ENCODE results near the gene MPC2.
"Not testable (repeated sequence)": the region's sequence is repeated elsewhere in the genome, so short reads cannot be mapped to it uniquely, and the experiment has no call there.

MPC2 gene

GRCh38 chr1:167904652-167905130, 32.2 kb downstream of the MPC2 start:
- peak; percentile 62 for DNase-seq

GRCh38 chr1:167900907-167901306, 36.0 kb downstream of the MPC2 start:
- no peak for DNase-seq

GRCh38 chr1:167899253-167899681, 37.6 kb downstream of the MPC2 start:
- DNase-seq: no peak

- DNase-seq: no peak
Measured at GRCh38 chr1:167898578-167899222, 38.2 kb downstream of the MPC2 start.

GRCh38 chr1:167893798-167894197, 43.1 kb downstream of the MPC2 start:
- no peak for DNase-seq

- no peak for DNase-seq
Measured at GRCh38 chr1:167890400-167890799, 46.5 kb downstream of the MPC2 start.

GRCh38 chr1:167887187-167887586, 49.7 kb downstream of the MPC2 start:
- not testable (repeated sequence) for DNase-seq

GRCh38 chr1:167882376-167882775, 54.5 kb downstream of the MPC2 start:
- DNase-seq: no peak

GRCh38 chr1:167881786-167882185, 55.1 kb downstream of the MPC2 start:
- peak; percentile 23 for DNase-seq

GRCh38 chr1:167881069-167881468, 55.8 kb downstream of the MPC2 start:
- no peak for DNase-seq

- no peak for DNase-seq
Measured at GRCh38 chr1:167880580-167881021, 56.3 kb downstream of the MPC2 start.

- DNase-seq: no peak
Measured at GRCh38 chr1:167879508-167879907, 57.4 kb downstream of the MPC2 start.

GRCh38 chr1:167878372-167879160, 58.3 kb downstream of the MPC2 start:
- no peak for DNase-seq

- no peak for DNase-seq
Measured at GRCh38 chr1:167876597-167877175, 60.2 kb downstream of the MPC2 start.

- peak; percentile 22 for DNase-seq
Measured at GRCh38 chr1:167871331-167871730, 65.5 kb downstream of the MPC2 start.

GRCh38 chr1:167869157-167870001, 67.5 kb downstream of the MPC2 start:
- not testable (repeated sequence) for DNase-seq

- not testable (repeated sequence) for DNase-seq
Measured at GRCh38 chr1:167866739-167867414, 70.0 kb downstream of the MPC2 start.
